Caco-2 (cell line): ENCODE measurements around the gene FOXO1. TPM values are rescaled to one million over a fixed set of nuclear protein-coding genes. Genes with fewer than 3 reads are reported as not detected.

Source experiments
- BruUV-seq: library from RNA; stranded (reverse); fragments of 400-500 nt; replicated peaks from 2 replicates; lab custom pipeline; 2021; lab: Mats Ljungman, UMichigan
- CTCF ChIA-PET: fragments of 300-600 bp; sonication (Branson Sonifier 250); formaldehyde crosslinking; loops from one replicate; lab custom pipeline; 2022; ENCODE audit warnings: antibody characterized with exemption; lab: Charles Lee
- POLR2A ChIA-PET: fragments of 300-600 bp; sonication (Branson Sonifier 250); formaldehyde crosslinking; loops from one replicate; lab custom pipeline; 2022; ENCODE audit warnings: antibody characterized with exemption; lab: Charles Lee
- DNase-seq, 2 experiments: peaks; one replicate each; pipeline versions ENCODE4 v3.0.0 to v3.0.0-alpha.2; 2020 to 2022
- H3K27me3 ChIP-seq: replicated peaks from 2 replicates; pipeline ENCODE4 v1.6.0; 2011; ENCODE audit warnings: low read length; ENCODE audit not compliant: control insufficient read depth, insufficient read depth
- H3K36me3 ChIP-seq: 2 replicates; pipeline ENCODE4 v1.5.1; 2011; ENCODE audit warnings: low read length; ENCODE audit not compliant: control insufficient read depth, insufficient read depth
- H3K4me1 ChIP-seq: fragments of 250-450 bp; sonication (Bioruptor Pico); 2 replicates; pipeline ENCODE4 v1.5.1; 2020; ENCODE audit warnings: mild to moderate bottlenecking
- H3K4me3 ChIP-seq: 2 replicates; pipeline ENCODE4 v1.5.1; 2011; ENCODE audit warnings: low read depth, mild to moderate bottlenecking, control low read depth, low read length
- H3K9me3 ChIP-seq: fragments of 250-450 bp; sonication (Bioruptor Pico); 2 replicates; pipeline ENCODE4 v1.5.1; 2020; ENCODE audit warnings: mild to moderate bottlenecking, moderate library complexity
- H3K27ac Mint-ChIP-seq: one replicate; pipeline ENCODE4 v1.8.0; 2022; ENCODE audit warnings: mixed read lengths; ENCODE audit not compliant: unreplicated experiment
- H3K27me3 Mint-ChIP-seq: one replicate; pipeline ENCODE4 v1.8.0; 2022; ENCODE audit warnings: mixed read lengths; ENCODE audit not compliant: insufficient read depth, unreplicated experiment
- H3K36me3 Mint-ChIP-seq: one replicate; pipeline ENCODE4 v1.8.0; 2022; ENCODE audit warnings: mild to moderate bottlenecking, mixed read lengths; ENCODE audit not compliant: insufficient read depth, unreplicated experiment
- H3K4me1 Mint-ChIP-seq: one replicate; pipeline ENCODE4 v1.8.0; 2022; ENCODE audit warnings: low read depth, mixed read lengths; ENCODE audit not compliant: unreplicated experiment
- H3K4me3 Mint-ChIP-seq: one replicate; pipeline ENCODE4 v1.8.0; 2022; ENCODE audit warnings: mild to moderate bottlenecking, moderate library complexity, mixed read lengths; ENCODE audit not compliant: unreplicated experiment
- H3K9me3 Mint-ChIP-seq: one replicate; pipeline ENCODE4 v1.8.0; 2022; ENCODE audit warnings: mixed read lengths; ENCODE audit not compliant: unreplicated experiment
- CTCF ChIP-seq, 2 experiments: fragments of 200-600 bp in 1 of 2; IDR thresholded peaks; 1 replicate in 1 of 2; 2 replicates in 1 of 2; pipeline versions ENCODE4 v1.5.1 to v1.8.0; 2011 to 2022; ENCODE audit warnings: antibody characterized with exemption in 1 of 2, control low read depth in 1 of 2, inconsistent platforms in 1 of 2, low read depth in 1 of 2, low read length in 1 of 2, mild to moderate bottlenecking in 1 of 2, moderate library complexity in 1 of 2; ENCODE audit not compliant: insufficient read depth in 1 of 2, severe bottlenecking in 1 of 2, unreplicated experiment in 1 of 2
- intact Hi-C: fragments of 100-400 bp; cut with micrococcal nuclease; formaldehyde crosslinking; loops from one replicate; pipeline ENCODE4 v1.10.0; 2022; ENCODE audit not compliant: unreplicated experiment
- total RNA-seq: library from RNA; stranded (reverse); gene quantifications from 2 replicates; pipeline ENCODE4 v1.2.3, GENCODE V29; 2022

The FOXO1 gene
- total RNA-seq, 1 experiment from 2014 or later = 10.4 TPM

- H3K4me3 ChIP-seq = no peak overlapping the region
- Mint-ChIP-seq H3K4me3 (no peak overlapping the region), H3K36me3 (peaks cover 5% of the 10 kb centered on the region), H3K27me3 (no peaks in the 10 kb centered on the region), H3K9me3 (no peaks in the 10 kb centered on the region), H3K4me1 (peaks cover 29% of the 10 kb centered on the region), H3K27ac (no peak overlapping the region)
- no peaks in the 10 kb centered on the region for H3K36me3 ChIP-seq
- ChIA-PET CTCF (no interaction called here), POLR2A (no interaction called here)
- TF ChIP-seq CTCF (IDR thresholded peaks at IDR 0.05; ENCODE audit: insufficient read depth in 1 of 2, low read depth in 1 of 2, low read length in 1 of 2, severe bottlenecking in 1 of 2, unreplicated experiment in 1 of 2) = no peak
- H3K9me3 ChIP-seq = no peaks in the 10 kb centered on the region
- H3K27me3 ChIP-seq = no peaks in the 10 kb centered on the region
- BruUV-seq = no TSS peak
- H3K4me1 ChIP-seq = peaks cover 36% of the 10 kb centered on the region
- no peak for DNase-seq
- intact Hi-C loops = no loop called here
These were observed 118.7 kb downstream of the FOXO1 start for GRCh38 chr13:40547591-40548315.

GRCh38 chr13:40546047-40546446 lies 120.4 kb downstream of the FOXO1 start:
- ChIA-PET CTCF (no interaction called here), POLR2A (no interaction called here)
- Mint-ChIP-seq H3K4me3 (no peak overlapping the region), H3K27me3 (no peaks in the 10 kb centered on the region), H3K36me3 (peaks cover 5% of the 10 kb centered on the region), H3K4me1 (peaks cover 26% of the 10 kb centered on the region), H3K9me3 (no peaks in the 10 kb centered on the region), H3K27ac (no peak overlapping the region)
- no peak overlapping the region for H3K4me3 ChIP-seq
- intact Hi-C loops = no loop called here
- no peaks in the 10 kb centered on the region for H3K36me3 ChIP-seq
- no peak for TF ChIP-seq CTCF (IDR thresholded peaks at IDR 0.05; ENCODE audit: insufficient read depth in 1 of 2, low read depth in 1 of 2, low read length in 1 of 2, severe bottlenecking in 1 of 2, unreplicated experiment in 1 of 2)
- no peaks in the 10 kb centered on the region for H3K27me3 ChIP-seq
- H3K4me1 ChIP-seq = peaks cover 30% of the 10 kb centered on the region
- no TSS peak for BruUV-seq
- DNase-seq = no peak
- no peaks in the 10 kb centered on the region for H3K9me3 ChIP-seq

- Mint-ChIP-seq H3K9me3 (no peaks in the 10 kb centered on the region), H3K36me3 (no peaks in the 10 kb centered on the region), H3K27me3 (no peaks in the 10 kb centered on the region), H3K4me1 (peaks cover 25% of the 10 kb centered on the region), H3K27ac (peak overlapping the region; percentile 93), H3K4me3 (peak overlapping the region; percentile 55)
- Histone ChIP-seq H3K36me3 (no peaks in the 10 kb centered on the region), H3K9me3 (no peaks in the 10 kb centered on the region), H3K4me1 (peaks cover 41% of the 10 kb centered on the region), H3K4me3 (no peak overlapping the region), H3K27me3 (no peaks in the 10 kb centered on the region)
- TF ChIP-seq CTCF (IDR thresholded peaks at IDR 0.05; ENCODE audit: insufficient read depth in 1 of 2, low read depth in 1 of 2, low read length in 1 of 2, severe bottlenecking in 1 of 2, unreplicated experiment in 1 of 2) = no peak
- CTCF ChIA-PET = interaction anchor here (1.1 kb wide), 1 partner anchor 23 kb away, joined by 3 read pairs; no protein-coding TSS in a partner anchor
- DNase-seq = peak; percentile 63 to 69
- intact Hi-C loops = loop anchor here (2.0 to 5.0 kb wide), 3 partner anchors 44 to 124 kb away; no protein-coding TSS in a partner anchor
- BruUV-seq = no TSS peak
- POLR2A ChIA-PET = no interaction called here
These were observed 126.0 kb downstream of the FOXO1 start for GRCh38 chr13:40540328-40541044.
